ENCODE results near the gene ANO7.

The ANO7 gene

GRCh38 chr2:241142063-241142462 lies 46.4 kb upstream of the ANO7 start:
- H3K4me3 ChIP-seq (ENCODE audit: low read depth, low read length): no peak overlapping the region
- no peak overlapping the region for H2AFZ ChIP-seq
- no peak for TF ChIP-seq CTCF (IDR thresholded peaks at IDR 0.05)
- H3K4me1 ChIP-seq: no peaks in the 10 kb centered on the region
- no peaks in the 10 kb centered on the region for H3K9me3 ChIP-seq (ENCODE audit: control insufficient read depth, low read length)
- no peak overlapping the region for H3K4me2 ChIP-seq (ENCODE audit: low read length)
- H3K36me3 ChIP-seq (ENCODE audit: control insufficient read depth, insufficient read depth, low read length): no peaks in the 10 kb centered on the region
- H3K27ac ChIP-seq: no peak overlapping the region
- no peak overlapping the region for H3K9ac ChIP-seq
- H3K79me2 ChIP-seq: no peaks in the 10 kb centered on the region
- no peaks in the 10 kb centered on the region for H3K27me3 ChIP-seq (ENCODE audit: control insufficient read depth, insufficient read depth, low read length)

- H3K27ac ChIP-seq: no peak overlapping the region
Observed at GRCh38 chr2:241142593-241142992, 45.9 kb upstream of the ANO7 start.

GRCh38 chr2:241146286-241146685 lies 42.2 kb upstream of the ANO7 start:
- no peak overlapping the region for H3K4me2 ChIP-seq (ENCODE audit: low read length)
- H3K79me2 ChIP-seq: peaks cover 5% of the 10 kb centered on the region
- TF ChIP-seq CTCF (IDR thresholded peaks at IDR 0.05): no peak
- no peaks in the 10 kb centered on the region for H3K9me3 ChIP-seq (ENCODE audit: control insufficient read depth, low read length)
- H3K9ac ChIP-seq: no peak overlapping the region
- H2AFZ ChIP-seq: no peak overlapping the region
- H3K4me1 ChIP-seq: peaks cover 13% of the 10 kb centered on the region
- H3K4me3 ChIP-seq (ENCODE audit: low read depth, low read length): no peak overlapping the region
- no peaks in the 10 kb centered on the region for H3K36me3 ChIP-seq (ENCODE audit: control insufficient read depth, insufficient read depth, low read length)
- H3K27ac ChIP-seq: no peak overlapping the region
- H3K27me3 ChIP-seq (ENCODE audit: control insufficient read depth, insufficient read depth, low read length): no peaks in the 10 kb centered on the region

More at GRCh38 chr2:241142593-241142992, 45.9 kb upstream of the ANO7 start:
- Histone ChIP-seq H3K4me3 (ENCODE audit: low read depth, low read length) (no peak overlapping the region), H2AFZ (no peak overlapping the region), H3K79me2 (no peaks in the 10 kb centered on the region), H3K27me3 (ENCODE audit: control insufficient read depth, insufficient read depth, low read length) (no peaks in the 10 kb centered on the region), H3K9me3 (ENCODE audit: control insufficient read depth, low read length) (no peaks in the 10 kb centered on the region), H3K9ac (no peak overlapping the region), H3K4me2 (ENCODE audit: low read length) (no peak overlapping the region), H3K36me3 (ENCODE audit: control insufficient read depth, insufficient read depth, low read length) (no peaks in the 10 kb centered on the region), H3K4me1 (no peaks in the 10 kb centered on the region)
- TF ChIP-seq CTCF (IDR thresholded peaks at IDR 0.05): no peak

- Histone ChIP-seq H3K27ac (no peak overlapping the region), H2AFZ (no peak overlapping the region), H3K4me2 (ENCODE audit: low read length) (no peak overlapping the region), H3K9ac (no peak overlapping the region), H3K4me1 (peaks cover 14% of the 10 kb centered on the region), H3K27me3 (ENCODE audit: control insufficient read depth, insufficient read depth, low read length) (no peaks in the 10 kb centered on the region), H3K9me3 (ENCODE audit: control insufficient read depth, low read length) (no peaks in the 10 kb centered on the region), H3K4me3 (ENCODE audit: low read depth, low read length) (no peak overlapping the region), H3K79me2 (peaks cover 5% of the 10 kb centered on the region), H3K36me3 (ENCODE audit: control insufficient read depth, insufficient read depth, low read length) (no peaks in the 10 kb centered on the region)
- TF ChIP-seq CTCF (IDR thresholded peaks at IDR 0.05): no peak
Observed at GRCh38 chr2:241147336-241147735, 41.1 kb upstream of the ANO7 start.

- H3K36me3 ChIP-seq (ENCODE audit: control insufficient read depth, insufficient read depth, low read length): no peaks in the 10 kb centered on the region
- no peak overlapping the region for H3K4me2 ChIP-seq (ENCODE audit: low read length)
- H3K79me2 ChIP-seq: peaks cover 5% of the 10 kb centered on the region
- H3K27me3 ChIP-seq (ENCODE audit: control insufficient read depth, insufficient read depth, low read length): no peaks in the 10 kb centered on the region
- peaks cover 14% of the 10 kb centered on the region for H3K4me1 ChIP-seq
- no peaks in the 10 kb centered on the region for H3K9me3 ChIP-seq (ENCODE audit: control insufficient read depth, low read length)
- H3K4me3 ChIP-seq (ENCODE audit: low read depth, low read length): no peak overlapping the region
- peak overlapping the region; percentile 98 for H2AFZ ChIP-seq
- no peak overlapping the region for H3K9ac ChIP-seq
- TF ChIP-seq CTCF (IDR thresholded peaks at IDR 0.05): no peak
- H3K27ac ChIP-seq: no peak overlapping the region
Observed at GRCh38 chr2:241148239-241148638, 40.2 kb upstream of the ANO7 start.

All from parathyroid adenoma (tissue), 2 donors.